Karpas-422 (cell line): ENCODE results near the gene SLC1A1. TPM values are rescaled to one million over a fixed set of nuclear protein-coding genes. Genes with fewer than 3 reads are reported as not detected.

Source experiments
- DNase-seq: peaks from one replicate; pipeline ENCODE4 v3.0.0-alpha.2; 2015
- H2AFZ ChIP-seq: fragments of 200-600 bp; sonication (generic); 2 replicates; pipeline ENCODE4 v1.6.1; 2014; ENCODE audit warnings: antibody characterized with exemption, low read length, mixed read lengths
- H3K27ac ChIP-seq: fragments of 200-600 bp; sonication (generic); 2 replicates; pipeline ENCODE4 v1.5.1; 2014; ENCODE audit warnings: mild to moderate bottlenecking, low read length, moderate library complexity
- H3K27me3 ChIP-seq: fragments of 200-600 bp; sonication (generic); 2 replicates; pipeline ENCODE4 v1.6.1; 2014; ENCODE audit warnings: low read length, mixed read lengths
- H3K36me3 ChIP-seq: fragments of 200-600 bp; sonication (generic); 2 replicates; pipeline ENCODE4 v1.6.1; 2014; ENCODE audit warnings: low read length, mixed read lengths; ENCODE audit not compliant: insufficient read depth
- H3K4me1 ChIP-seq: fragments of 200-600 bp; sonication (generic); 2 replicates; pipeline ENCODE4 v1.6.1; 2014; ENCODE audit warnings: mild to moderate bottlenecking, low read length, mixed read lengths
- H3K4me2 ChIP-seq: fragments of 200-600 bp; sonication (generic); 2 replicates; pipeline ENCODE4 v1.6.1; 2014; ENCODE audit warnings: low read length, low read depth, mild to moderate bottlenecking; ENCODE audit not compliant: poor library complexity, severe bottlenecking
- H3K4me3 ChIP-seq: fragments of 200-600 bp; sonication (generic); 2 replicates; pipeline ENCODE4 v1.5.1; 2014; ENCODE audit warnings: mild to moderate bottlenecking, antibody characterized with exemption, low read length, mixed read lengths
- H3K79me2 ChIP-seq: fragments of 200-600 bp; sonication (generic); 2 replicates; pipeline ENCODE4 v1.6.1; 2014; ENCODE audit warnings: mild to moderate bottlenecking, low read length, mixed read lengths
- H3K9ac ChIP-seq: fragments of 200-600 bp; sonication (generic); 2 replicates; pipeline ENCODE4 v1.6.0; 2014; ENCODE audit warnings: low read length
- H3K9me2 ChIP-seq: fragments of 200-600 bp; sonication (generic), shearing (Covaris generic); replicated peaks from 2 replicates; pipeline ENCODE4 v1.6.0; 2014; ENCODE audit warnings: mild to moderate bottlenecking, low read length, moderate library complexity; ENCODE audit not compliant: insufficient read depth
- H3K9me3 ChIP-seq: fragments of 300-700, 200-600 bp; sonication (generic); 2 replicates; pipeline ENCODE4 v1.6.1; 2014; ENCODE audit warnings: low read length, mixed read lengths
- H4K20me1 ChIP-seq: fragments of 200-600 bp; sonication (generic); 2 replicates; pipeline ENCODE4 v1.6.1; 2014; ENCODE audit warnings: mild to moderate bottlenecking, antibody characterized with exemption, low read length, low read depth; ENCODE audit not compliant: insufficient read depth
- total RNA-seq: library from RNA; depleted of rRNA; stranded (reverse); fragments of >200 nt; shearing (Covaris generic); gene quantifications from 2 replicates; pipeline ENCODE4 v1.2.3, GENCODE V29; 2014; ENCODE audit warnings: low replicate concordance

Gene SLC1A1
- total RNA-seq, 1 experiment from 2014 or later = not detected

GRCh38 chr9:4507306-4508130 is 17.2 kb downstream of the SLC1A1 start:
- Histone ChIP-seq H3K27me3 (no peaks in the 10 kb centered on the region), H3K4me2 (no peak overlapping the region), H3K27ac (no peak overlapping the region), H2AFZ (no peak overlapping the region), H3K9me3 (no peaks in the 10 kb centered on the region), H3K79me2 (no peaks in the 10 kb centered on the region), H4K20me1 (no peaks in the 10 kb centered on the region), H3K36me3 (no peaks in the 10 kb centered on the region), H3K4me1 (no peaks in the 10 kb centered on the region), H3K4me3 (no peak overlapping the region), H3K9me2 (no peaks in the 10 kb centered on the region), H3K9ac (no peak overlapping the region)
- no peak for DNase-seq

GRCh38 chr9:4508246-4508906 is 18.1 kb downstream of the SLC1A1 start:
- Histone ChIP-seq H3K4me1 (no peaks in the 10 kb centered on the region), H4K20me1 (no peaks in the 10 kb centered on the region), H2AFZ (no peak overlapping the region), H3K9me3 (no peaks in the 10 kb centered on the region), H3K79me2 (no peaks in the 10 kb centered on the region), H3K36me3 (no peaks in the 10 kb centered on the region), H3K27me3 (no peaks in the 10 kb centered on the region), H3K27ac (no peak overlapping the region), H3K4me2 (no peak overlapping the region), H3K4me3 (no peak overlapping the region), H3K9me2 (no peaks in the 10 kb centered on the region), H3K9ac (no peak overlapping the region)
- DNase-seq = no peak

GRCh38 chr9:4508907-4509589 is 18.8 kb downstream of the SLC1A1 start:
- H4K20me1 ChIP-seq = no peaks in the 10 kb centered on the region
- DNase-seq = no peak
- no peaks in the 10 kb centered on the region for H3K36me3 ChIP-seq
- no peak overlapping the region for H2AFZ ChIP-seq
- H3K4me3 ChIP-seq = no peak overlapping the region
- no peaks in the 10 kb centered on the region for H3K4me1 ChIP-seq
- no peaks in the 10 kb centered on the region for H3K9me3 ChIP-seq
- no peak overlapping the region for H3K27ac ChIP-seq
- no peaks in the 10 kb centered on the region for H3K79me2 ChIP-seq
- H3K9me2 ChIP-seq = no peaks in the 10 kb centered on the region
- no peak overlapping the region for H3K9ac ChIP-seq
- no peak overlapping the region for H3K4me2 ChIP-seq
- no peaks in the 10 kb centered on the region for H3K27me3 ChIP-seq

GRCh38 chr9:4509590-4509984 is 19.3 kb downstream of the SLC1A1 start:
- Histone ChIP-seq H3K27me3 (no peaks in the 10 kb centered on the region), H2AFZ (no peak overlapping the region), H3K9ac (no peak overlapping the region), H3K9me3 (no peaks in the 10 kb centered on the region), H3K4me2 (no peak overlapping the region), H3K4me3 (no peak overlapping the region), H3K79me2 (no peaks in the 10 kb centered on the region), H3K27ac (no peak overlapping the region), H3K4me1 (no peaks in the 10 kb centered on the region), H3K9me2 (no peaks in the 10 kb centered on the region), H4K20me1 (no peaks in the 10 kb centered on the region), H3K36me3 (no peaks in the 10 kb centered on the region)
- DNase-seq = no peak

- Histone ChIP-seq H3K4me2 (no peak overlapping the region), H2AFZ (no peak overlapping the region), H3K79me2 (no peaks in the 10 kb centered on the region), H3K9ac (no peak overlapping the region), H3K4me1 (no peaks in the 10 kb centered on the region), H3K27me3 (no peaks in the 10 kb centered on the region), H3K9me2 (no peaks in the 10 kb centered on the region), H3K27ac (no peak overlapping the region), H3K4me3 (no peak overlapping the region), H3K9me3 (no peaks in the 10 kb centered on the region), H3K36me3 (no peaks in the 10 kb centered on the region), H4K20me1 (no peaks in the 10 kb centered on the region)
- no peak for DNase-seq
These were observed 20.5 kb downstream of the SLC1A1 start for GRCh38 chr9:4510546-4511322.

- Histone ChIP-seq H3K9me2 (no peaks in the 10 kb centered on the region), H3K79me2 (no peaks in the 10 kb centered on the region), H3K4me1 (no peaks in the 10 kb centered on the region), H3K4me3 (no peak overlapping the region), H3K4me2 (no peak overlapping the region), H3K9me3 (no peaks in the 10 kb centered on the region), H3K27ac (no peak overlapping the region), H3K27me3 (no peaks in the 10 kb centered on the region), H3K36me3 (no peaks in the 10 kb centered on the region), H4K20me1 (no peaks in the 10 kb centered on the region), H3K9ac (no peak overlapping the region), H2AFZ (no peak overlapping the region)
- DNase-seq = no peak
These were observed 24.2 kb downstream of the SLC1A1 start for GRCh38 chr9:4514252-4515128.

- no peaks in the 10 kb centered on the region for H3K4me1 ChIP-seq
- no peaks in the 10 kb centered on the region for H3K9me2 ChIP-seq
- H3K4me3 ChIP-seq = no peak overlapping the region
- no peaks in the 10 kb centered on the region for H3K79me2 ChIP-seq
- no peak overlapping the region for H3K27ac ChIP-seq
- H2AFZ ChIP-seq = no peak overlapping the region
- H3K27me3 ChIP-seq = no peaks in the 10 kb centered on the region
- no peak overlapping the region for H3K4me2 ChIP-seq
- H3K36me3 ChIP-seq = no peaks in the 10 kb centered on the region
- no peaks in the 10 kb centered on the region for H3K9me3 ChIP-seq
- no peak overlapping the region for H3K9ac ChIP-seq
- DNase-seq = no peak
- H4K20me1 ChIP-seq = no peaks in the 10 kb centered on the region
These were observed 25.7 kb downstream of the SLC1A1 start for GRCh38 chr9:4515958-4516375.
